Ectodermal cell (in vitro differentiated cells): ENCODE results near the gene FAM53A.

Source experiments
- H3K27ac ChIP-seq: 2 replicates; pipeline ENCODE4 v1.7.0; 2013; ENCODE audit warnings: mild to moderate bottlenecking, low read depth, low read length; ENCODE audit not compliant: insufficient read depth, poor library complexity, severe bottlenecking
- H3K27me3 ChIP-seq: 2 replicates; pipeline ENCODE4 v1.7.0; 2013; ENCODE audit warnings: mild to moderate bottlenecking, low read length; ENCODE audit not compliant: insufficient read depth, control insufficient read depth, poor library complexity, severe bottlenecking
- H3K36me3 ChIP-seq: one replicate; pipeline ENCODE4 v1.7.0; 2013; ENCODE audit warnings: low read length; ENCODE audit not compliant: control insufficient read depth, insufficient read depth
- H3K4me1 ChIP-seq: one replicate; pipeline ENCODE4 v1.7.0; 2013; ENCODE audit warnings: low read length; ENCODE audit not compliant: control insufficient read depth, insufficient read depth
- H3K4me3 ChIP-seq: 2 replicates; pipeline ENCODE4 v1.7.0; 2013; ENCODE audit warnings: low read depth, low read length, control low read depth; ENCODE audit not compliant: insufficient read depth
- H3K9me3 ChIP-seq: 2 replicates; pipeline ENCODE4 v1.7.0; 2013; ENCODE audit warnings: mild to moderate bottlenecking, low read length, moderate library complexity; ENCODE audit not compliant: control insufficient read depth
- WGBS, 2 experiments: methylation state at CpG; one replicate each; pipeline ENCODE4 v1.1.7; 2013; ENCODE audit warnings: missing lambda C conversion rate in 2 of 2; 5-methylcytosine and 5-hydroxymethylcytosine counted together

FAM53A gene

DNA sequence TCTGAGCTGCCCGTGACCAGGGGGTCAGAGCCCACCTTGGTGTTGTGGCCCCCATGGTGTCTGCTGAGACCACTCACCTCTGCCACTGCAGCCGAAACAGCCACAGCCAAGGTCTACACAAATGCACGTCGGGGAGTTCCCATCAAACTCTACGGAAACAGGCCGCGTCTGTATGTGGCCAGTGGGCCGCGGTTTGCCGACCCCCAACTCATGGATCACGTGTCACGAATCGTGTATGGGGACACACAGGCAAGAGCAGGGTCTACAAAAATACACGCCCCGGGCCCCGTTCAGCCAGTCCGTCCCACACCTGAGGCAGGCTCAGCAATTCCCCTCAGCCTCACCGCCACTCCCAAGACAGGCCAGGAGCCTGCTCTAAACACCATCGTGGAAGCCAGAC is 53.8 kb downstream of the FAM53A start:
- H3K9me3 ChIP-seq: no peaks in the 10 kb centered on the region
- no peak overlapping the region for H3K27ac ChIP-seq
- H3K4me3 ChIP-seq: no peak overlapping the region
- H3K27me3 ChIP-seq: no peaks in the 10 kb centered on the region
- no peaks in the 10 kb centered on the region for H3K36me3 ChIP-seq
- 95 to 96% methylated on average over 19 of the region's 19 CpGs for whole genome bisulfite sequencing, 2 experiments
- no peaks in the 10 kb centered on the region for H3K4me1 ChIP-seq

DNA sequence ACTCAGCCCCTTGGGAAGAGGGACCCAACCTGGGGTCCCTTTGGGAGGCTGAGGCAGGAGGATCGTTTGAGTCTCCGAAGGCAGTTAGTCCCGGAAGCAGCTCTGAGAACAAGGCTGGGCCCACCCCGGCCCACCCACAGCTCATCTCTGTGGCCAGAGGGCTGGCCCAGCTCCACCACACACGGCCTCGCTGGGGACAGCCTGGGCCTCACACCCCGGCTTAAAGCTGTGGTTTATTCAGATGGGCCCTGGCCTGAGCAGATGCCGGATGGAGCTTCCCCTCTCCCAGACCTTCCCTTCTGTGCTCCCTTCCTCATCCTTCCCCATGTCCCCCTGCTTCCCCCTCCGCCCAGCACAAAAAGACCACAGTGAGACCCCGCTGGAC is 54.4 kb downstream of the FAM53A start:
- Histone ChIP-seq H3K27me3 (no peaks in the 10 kb centered on the region), H3K9me3 (no peaks in the 10 kb centered on the region), H3K36me3 (no peaks in the 10 kb centered on the region), H3K4me3 (no peak overlapping the region), H3K27ac (no peak overlapping the region), H3K4me1 (no peaks in the 10 kb centered on the region)
- 92 to 93% methylated on average over 9 to 10 of the region's 10 CpGs for WGBS, 2 experiments

DNA sequence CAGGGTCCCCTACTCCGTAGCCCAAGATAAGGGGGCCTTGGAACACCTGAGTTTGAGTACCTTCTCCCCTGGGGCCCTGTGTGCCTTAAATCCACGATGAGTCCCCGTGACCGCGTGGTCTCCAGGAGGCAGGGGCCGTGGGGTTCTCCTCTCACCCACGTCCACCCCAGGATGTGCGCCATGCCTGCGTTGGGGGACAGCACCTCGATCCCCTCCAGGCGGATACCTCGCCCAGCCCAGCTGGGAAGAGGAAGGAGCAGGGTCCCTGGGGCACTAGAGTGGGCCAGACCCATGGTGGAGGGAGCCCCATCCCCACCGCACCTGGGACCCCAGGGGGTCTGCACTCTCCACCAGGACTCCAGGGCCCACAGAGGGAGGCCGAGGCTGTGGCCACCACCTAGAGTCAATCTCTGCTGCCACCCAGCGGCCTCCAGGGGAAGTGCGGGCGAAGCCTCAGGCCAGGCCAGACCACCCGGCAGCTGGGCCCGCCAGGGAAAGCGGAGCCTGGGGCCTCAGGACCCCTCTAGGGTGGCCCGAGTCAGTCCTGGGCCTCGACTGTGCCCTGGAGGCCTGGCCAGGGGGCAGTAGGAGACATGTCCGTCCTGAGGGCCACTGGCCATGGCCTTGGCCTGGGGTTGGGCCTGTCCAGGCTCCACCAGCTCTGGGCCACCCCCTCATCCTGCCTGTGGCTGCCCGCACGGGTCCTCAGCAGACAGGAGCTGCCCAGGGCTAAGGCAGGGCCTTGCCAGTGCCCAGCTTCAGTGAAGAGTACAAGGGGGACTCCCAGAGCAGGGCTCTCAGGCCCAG is 55.0 kb downstream of the FAM53A start:
- no peaks in the 10 kb centered on the region for H3K9me3 ChIP-seq
- 44 to 45% methylated on average over 25 of the region's 25 CpGs for WGBS, 2 experiments
- H3K36me3 ChIP-seq: no peaks in the 10 kb centered on the region
- no peaks in the 10 kb centered on the region for H3K4me1 ChIP-seq
- no peaks in the 10 kb centered on the region for H3K27me3 ChIP-seq
- H3K27ac ChIP-seq: no peak overlapping the region
- H3K4me3 ChIP-seq: no peak overlapping the region

DNA sequence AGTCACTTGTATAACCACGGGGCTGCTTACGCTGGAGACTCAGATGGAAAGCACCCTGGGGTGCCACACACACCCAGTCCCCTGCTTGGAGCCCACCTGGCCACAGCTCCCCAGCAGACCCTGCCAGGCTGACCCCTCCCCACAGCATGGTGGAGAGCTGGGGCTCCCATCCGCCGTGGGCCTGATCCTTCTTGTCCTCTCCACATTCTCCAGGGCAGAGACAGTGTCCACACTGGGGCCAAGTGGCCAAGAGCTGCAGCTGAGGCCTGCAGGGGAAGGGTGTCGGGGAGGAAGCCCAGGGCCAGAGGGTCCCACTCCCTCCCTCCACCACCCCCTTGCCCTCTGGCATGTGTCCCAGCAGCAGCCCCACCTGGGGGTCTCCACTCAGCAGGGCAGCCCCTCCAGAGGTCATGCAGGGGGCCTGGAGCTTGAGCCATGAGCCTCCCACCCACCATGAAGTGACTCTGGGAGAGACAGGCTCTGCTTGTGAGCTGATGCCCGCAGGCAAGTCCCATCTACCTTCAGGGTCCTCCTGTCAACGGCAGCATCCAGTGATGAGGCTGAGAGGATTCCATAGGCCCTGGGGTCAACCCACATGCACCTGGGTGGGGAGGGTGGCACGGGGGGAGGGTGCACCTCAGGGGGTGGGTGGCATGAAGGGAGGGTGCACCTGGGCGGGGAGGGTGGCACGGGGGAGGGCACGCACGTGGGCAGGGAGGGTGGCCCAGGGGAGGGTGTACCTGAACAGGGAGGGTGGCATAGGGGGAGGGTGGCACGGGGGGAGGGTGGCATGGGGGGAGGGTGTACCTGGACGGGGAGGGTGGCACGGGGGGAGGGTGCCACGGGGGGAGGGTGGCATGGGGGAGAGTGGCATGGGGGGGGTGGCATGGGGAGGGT is 56.4 kb downstream of the FAM53A start:
- Histone ChIP-seq H3K27me3 (no peaks in the 10 kb centered on the region), H3K9me3 (no peaks in the 10 kb centered on the region), H3K36me3 (no peaks in the 10 kb centered on the region), H3K4me1 (no peaks in the 10 kb centered on the region), H3K4me3 (no peak overlapping the region), H3K27ac (no peak overlapping the region)
- WGBS, 2 experiments: 86 to 93% methylated on average over 8 to 12 of the region's 16 CpGs

DNA sequence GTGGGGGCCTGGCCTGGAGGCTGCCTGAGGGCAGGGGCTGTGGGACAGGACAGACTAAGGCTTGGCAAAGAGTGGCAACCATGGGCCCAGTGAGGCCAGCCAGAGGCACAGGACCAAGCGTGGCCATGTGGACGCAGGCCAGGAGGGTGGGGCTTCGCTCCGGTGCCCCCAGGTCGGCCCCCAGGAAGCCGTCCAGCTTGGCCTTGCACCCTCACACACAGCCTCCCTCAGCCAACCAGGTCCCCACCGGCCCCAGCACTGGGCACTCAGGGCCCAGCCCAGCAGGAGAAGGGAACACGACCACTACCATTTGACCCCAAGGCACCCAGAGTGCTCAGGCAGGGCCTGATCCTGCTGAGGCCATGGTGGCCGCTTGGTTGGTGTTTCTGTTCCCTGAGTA is 57.2 kb downstream of the FAM53A start:
- H3K9me3 ChIP-seq: no peaks in the 10 kb centered on the region
- H3K4me1 ChIP-seq: no peaks in the 10 kb centered on the region
- 92 to 93% methylated on average over 9 of the region's 9 CpGs for WGBS, 2 experiments
- no peaks in the 10 kb centered on the region for H3K27me3 ChIP-seq
- H3K4me3 ChIP-seq: no peak overlapping the region
- no peak overlapping the region for H3K27ac ChIP-seq
- H3K36me3 ChIP-seq: no peaks in the 10 kb centered on the region

DNA sequence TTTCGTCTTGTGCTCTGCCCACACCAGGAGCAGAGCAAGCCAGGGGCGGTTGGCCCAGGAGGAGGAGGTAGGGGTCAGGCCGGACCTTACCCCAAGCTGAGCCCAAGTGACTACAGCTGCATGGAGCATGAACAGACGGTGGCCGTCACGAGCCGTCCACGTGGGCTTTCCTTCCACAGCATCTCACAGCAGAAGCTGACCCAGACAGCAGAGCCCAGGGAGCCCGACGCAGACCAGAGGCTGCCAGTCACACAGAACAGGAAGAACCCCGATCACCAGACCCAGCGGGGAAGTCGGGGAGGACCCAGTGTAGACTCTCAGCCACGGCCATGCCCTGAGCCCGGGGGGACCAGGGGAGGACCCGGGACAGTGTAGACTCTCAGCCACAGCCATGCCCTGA is 58.0 kb downstream of the FAM53A start:
- WGBS, 2 experiments: 95 to 96% methylated on average over 16 of the region's 16 CpGs

DNA sequence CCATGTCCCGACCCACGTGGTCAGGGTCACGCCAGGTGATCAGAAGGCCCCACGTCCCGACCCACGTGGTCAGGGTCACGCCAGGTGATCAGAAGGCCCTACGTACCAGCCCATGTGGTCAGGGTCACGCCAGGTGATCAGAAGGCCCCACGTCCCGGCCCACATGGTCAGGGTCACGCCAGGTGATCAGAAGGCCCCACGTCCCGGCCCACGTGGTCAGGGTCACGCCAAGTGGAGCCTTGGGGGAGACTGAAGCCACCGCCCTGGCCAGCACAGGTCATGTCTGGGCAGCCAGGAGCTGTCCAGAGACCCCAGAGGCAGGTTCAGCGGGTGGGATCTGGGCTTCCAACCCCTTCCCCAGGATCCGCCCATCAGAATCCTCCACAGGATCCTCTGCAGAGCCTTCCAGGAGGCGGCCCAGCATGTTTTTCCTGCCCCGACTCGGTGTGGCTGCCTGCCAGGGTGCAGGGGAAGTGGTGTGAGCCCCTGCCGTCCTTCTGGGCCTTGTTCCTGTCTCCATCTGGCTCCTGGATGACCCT is 58.4 kb downstream of the FAM53A start:
- no peaks in the 10 kb centered on the region for H3K9me3 ChIP-seq
- H3K27ac ChIP-seq: no peak overlapping the region
- no peaks in the 10 kb centered on the region for H3K27me3 ChIP-seq
- WGBS, 2 experiments: 94 to 96% methylated on average over 23 of the region's 23 CpGs
- no peaks in the 10 kb centered on the region for H3K36me3 ChIP-seq
- no peak overlapping the region for H3K4me3 ChIP-seq
- H3K4me1 ChIP-seq: no peaks in the 10 kb centered on the region

More for the DNA sequence above, 58.0 kb downstream of the FAM53A start:
- H3K27ac ChIP-seq: no peak overlapping the region
- H3K4me1 ChIP-seq: no peaks in the 10 kb centered on the region
- H3K27me3 ChIP-seq: no peaks in the 10 kb centered on the region
- no peaks in the 10 kb centered on the region for H3K9me3 ChIP-seq
- no peaks in the 10 kb centered on the region for H3K36me3 ChIP-seq
- no peak overlapping the region for H3K4me3 ChIP-seq

DNA sequence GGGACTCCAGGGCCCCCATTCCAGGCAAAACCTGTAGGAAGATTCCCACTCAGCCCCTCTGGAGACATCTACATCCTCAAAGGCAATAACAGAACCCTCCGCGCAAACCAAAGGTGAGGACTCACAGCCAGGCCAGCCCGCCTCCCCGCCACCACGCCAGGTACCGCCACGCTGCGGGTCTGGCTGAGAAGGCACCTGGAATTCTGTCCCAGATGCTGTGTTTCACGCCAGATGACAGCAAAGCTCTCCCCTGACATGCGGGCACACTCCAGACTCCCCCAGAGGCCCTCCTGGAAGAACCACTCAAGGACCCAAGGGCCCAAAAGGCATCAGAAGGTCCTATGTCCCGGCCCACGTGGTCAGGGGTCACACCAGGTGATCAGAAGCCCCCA is 59.6 kb downstream of the FAM53A start:
- WGBS, 2 experiments: 95 to 96% methylated on average over 12 of the region's 12 CpGs
- Histone ChIP-seq H3K36me3 (no peaks in the 10 kb centered on the region), H3K4me1 (no peaks in the 10 kb centered on the region), H3K4me3 (no peak overlapping the region), H3K27ac (no peak overlapping the region), H3K27me3 (no peaks in the 10 kb centered on the region), H3K9me3 (no peaks in the 10 kb centered on the region)

DNA sequence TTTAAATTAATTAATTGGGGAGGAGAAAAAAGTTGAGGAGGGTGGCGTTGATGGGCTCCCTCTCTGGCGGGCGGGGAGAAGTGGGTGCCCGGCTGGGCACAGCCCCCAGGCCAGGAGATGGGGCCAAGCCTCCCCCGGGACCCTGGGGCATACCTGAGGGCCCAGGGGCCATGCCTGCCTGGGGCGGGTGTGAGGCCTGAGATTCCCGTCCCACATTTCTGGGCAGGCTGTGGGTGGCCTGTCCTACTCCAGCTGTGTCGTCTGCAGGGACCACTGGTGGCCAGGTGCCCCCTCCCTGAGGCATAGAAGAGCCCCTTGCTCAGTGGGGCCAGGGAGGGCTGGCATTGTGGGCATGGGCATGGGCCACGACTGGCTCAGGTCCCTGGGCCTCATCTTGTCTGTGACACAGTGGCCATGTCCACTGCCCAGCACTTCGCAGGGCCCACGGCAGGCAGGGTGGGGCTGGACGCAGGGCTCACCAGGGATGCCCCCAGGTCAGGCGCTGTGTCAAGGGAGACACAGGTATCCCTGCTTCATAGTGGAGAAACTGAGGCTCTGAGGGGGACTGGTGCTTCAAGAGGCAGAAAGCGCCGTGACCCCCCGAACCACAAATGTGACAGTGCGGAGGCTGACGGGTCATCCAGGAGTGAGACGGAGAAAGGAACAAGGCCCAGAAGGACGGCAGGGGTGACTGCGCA is 60.1 kb downstream of the FAM53A start:
- H3K9me3 ChIP-seq: no peaks in the 10 kb centered on the region
- no peaks in the 10 kb centered on the region for H3K4me1 ChIP-seq
- 94 to 95% methylated on average over 21 of the region's 21 CpGs for WGBS, 2 experiments
- H3K27me3 ChIP-seq: no peaks in the 10 kb centered on the region
- H3K27ac ChIP-seq: no peak overlapping the region
- no peaks in the 10 kb centered on the region for H3K36me3 ChIP-seq
- no peak overlapping the region for H3K4me3 ChIP-seq

DNA sequence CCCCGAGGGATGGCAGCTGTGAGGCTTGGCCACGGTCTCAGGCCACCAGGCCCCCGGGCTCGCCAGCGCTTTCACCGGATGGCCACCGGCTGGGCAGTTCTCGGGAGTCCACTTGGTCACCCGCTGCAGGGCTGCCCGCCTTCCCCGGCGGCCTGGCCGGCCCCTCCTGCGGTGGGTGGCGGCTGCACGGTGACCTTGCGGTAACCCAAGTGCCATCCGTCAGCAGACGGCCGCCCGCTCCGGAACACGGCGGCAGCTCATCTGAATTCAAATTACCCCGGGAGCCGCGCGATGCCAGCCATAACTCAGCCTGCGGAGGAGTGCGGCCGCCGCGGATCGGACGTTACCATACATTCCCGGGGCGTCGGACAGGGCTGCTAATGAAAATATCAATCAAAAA is 60.7 kb downstream of the FAM53A start:
- no peaks in the 10 kb centered on the region for H3K36me3 ChIP-seq
- WGBS, 2 experiments: 94 to 95% methylated on average over 38 of the region's 38 CpGs
- no peak overlapping the region for H3K27ac ChIP-seq
- no peaks in the 10 kb centered on the region for H3K9me3 ChIP-seq
- no peaks in the 10 kb centered on the region for H3K4me1 ChIP-seq
- H3K27me3 ChIP-seq: no peaks in the 10 kb centered on the region
- no peak overlapping the region for H3K4me3 ChIP-seq
